Amniotic stem cell (primary cell): ENCODE measurements around the gene RPEL1.
"Not testable (repeated sequence)": the region's sequence is repeated elsewhere in the genome, so short reads cannot be mapped to it uniquely, and the experiment has no call there.

Source experiments
- DNase-seq: peaks from one replicate; lab custom pipeline; 2025; lab: John Stamatoyannopoulos, UW

RPEL1 gene

DNA sequence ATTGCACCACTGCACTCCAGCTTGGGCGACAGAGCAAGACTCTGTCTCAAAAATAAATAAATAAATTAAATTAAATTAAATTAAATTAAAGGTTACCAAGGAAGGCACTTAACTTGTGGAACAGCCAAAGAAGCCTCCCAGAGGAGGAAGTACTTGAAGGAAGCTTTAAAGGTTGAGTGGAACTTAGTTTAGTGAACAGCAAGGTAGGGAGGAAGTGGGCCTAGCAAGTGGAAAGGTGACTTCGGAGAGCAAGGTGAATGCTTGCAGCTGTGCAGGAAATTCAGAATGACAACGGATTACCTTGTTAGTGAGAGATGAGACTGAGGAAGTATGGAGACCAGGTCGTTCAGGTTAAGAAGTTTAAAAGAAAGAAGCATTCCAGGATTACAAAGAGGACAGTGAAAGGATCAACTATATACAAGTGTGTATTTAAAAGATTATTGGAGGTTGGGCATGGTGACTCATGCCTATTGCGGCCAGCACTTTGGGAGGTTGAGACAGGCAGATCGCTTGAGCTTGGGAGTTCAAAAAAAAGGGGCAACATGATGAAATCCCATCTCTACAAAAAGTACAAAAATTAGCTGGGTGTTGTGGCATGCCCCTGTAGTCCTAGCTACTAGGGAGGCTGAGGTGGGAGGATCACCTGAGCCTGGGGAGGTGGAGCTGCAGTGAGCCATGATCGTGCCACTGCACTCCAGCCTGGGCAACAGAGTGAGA, 12.8 kb upstream of the RPEL1 start:
- DNase-seq = no peak

DNA sequence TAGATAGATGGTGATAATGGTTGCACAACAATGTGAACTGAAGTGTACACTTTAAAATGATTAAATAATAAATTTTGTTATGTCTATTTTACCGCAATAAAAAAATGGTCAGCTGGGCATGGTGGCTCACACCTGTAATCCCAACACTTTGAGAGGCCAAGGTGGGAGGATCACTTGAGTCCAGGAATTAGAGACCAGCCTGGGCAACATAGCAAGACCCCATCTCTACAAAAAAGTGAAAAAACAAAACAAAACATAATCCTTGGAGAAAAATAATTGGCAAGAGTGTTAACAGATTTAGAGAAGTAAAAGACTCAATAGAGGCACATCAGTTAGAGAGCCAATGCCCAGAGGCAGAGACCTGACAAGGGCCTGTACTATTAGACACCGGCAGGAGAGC, 9.9 kb upstream of the RPEL1 start:
- no peak for DNase-seq

DNA sequence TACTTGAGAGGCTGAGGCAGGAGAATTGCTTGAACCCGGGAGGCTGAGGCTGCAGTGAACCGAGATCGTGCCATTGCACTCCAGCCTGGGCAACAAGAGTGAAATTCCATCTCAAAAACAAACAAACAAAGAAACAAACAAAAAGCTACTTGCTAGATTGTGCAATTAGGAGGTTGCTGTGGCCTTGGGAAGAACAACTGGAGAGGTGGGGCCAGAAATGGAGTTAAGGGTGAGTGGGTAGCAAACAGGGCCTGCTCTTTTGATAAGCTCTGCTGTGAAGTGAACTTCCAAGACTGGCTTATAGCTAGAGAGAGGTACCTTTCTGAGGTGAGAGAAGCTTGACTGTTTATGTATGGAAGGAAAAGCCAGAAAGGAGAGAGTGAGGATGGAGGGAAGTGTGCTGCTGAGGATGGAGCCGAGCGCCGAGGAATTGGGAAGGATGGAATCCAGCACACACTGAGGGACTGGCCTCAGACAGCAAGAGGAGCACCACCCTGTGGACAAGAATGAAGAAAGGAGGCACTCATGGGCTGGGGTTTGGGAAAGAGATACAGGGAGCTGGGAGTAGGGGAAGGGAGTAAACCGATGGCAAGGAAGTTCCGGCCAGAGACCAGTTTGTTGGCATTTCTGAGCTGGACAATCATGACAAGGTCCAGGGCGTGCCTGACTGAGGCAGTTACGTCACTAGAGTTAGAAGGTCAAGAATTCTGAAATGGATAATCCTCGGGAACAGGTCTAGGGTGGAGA, 7.0 kb upstream of the RPEL1 start:
- DNase-seq = no peak

DNA sequence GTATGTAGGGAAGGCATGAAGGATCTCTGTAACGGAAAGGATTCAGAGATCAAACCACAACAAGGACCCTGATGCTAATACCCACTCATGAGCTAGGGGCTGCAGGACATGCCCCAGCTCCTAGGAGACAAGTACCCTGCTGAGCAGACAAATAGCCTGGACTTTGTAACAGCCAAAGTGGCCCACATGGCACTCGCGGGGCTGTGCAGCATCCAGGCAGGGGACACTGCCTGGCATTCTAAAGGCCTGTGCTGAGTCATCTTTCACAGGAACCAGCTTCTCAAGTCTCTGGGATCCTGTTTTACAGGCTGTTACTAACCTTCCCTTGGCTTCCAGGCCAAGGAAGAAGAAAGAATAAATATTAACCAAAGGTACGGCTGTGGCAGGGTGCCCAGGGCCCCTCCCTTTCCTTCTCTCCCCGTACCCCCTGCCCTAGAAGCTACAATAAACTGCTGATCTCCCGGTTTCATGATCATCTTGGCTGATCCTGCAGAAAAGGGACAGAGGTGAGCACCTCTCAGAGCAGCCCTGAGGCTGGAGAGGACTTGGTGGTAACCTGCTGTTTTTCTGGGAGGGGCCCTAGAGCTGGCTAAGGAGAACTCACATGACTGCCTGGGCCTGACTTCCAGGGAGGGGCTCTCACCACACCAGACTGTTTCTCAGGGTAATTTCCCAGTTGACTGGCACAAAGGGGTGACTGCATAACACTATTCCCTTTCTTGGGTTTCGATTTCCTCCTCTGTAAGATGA, 4.2 kb upstream of the RPEL1 start:
- peak; percentile 18 for DNase-seq

DNA sequence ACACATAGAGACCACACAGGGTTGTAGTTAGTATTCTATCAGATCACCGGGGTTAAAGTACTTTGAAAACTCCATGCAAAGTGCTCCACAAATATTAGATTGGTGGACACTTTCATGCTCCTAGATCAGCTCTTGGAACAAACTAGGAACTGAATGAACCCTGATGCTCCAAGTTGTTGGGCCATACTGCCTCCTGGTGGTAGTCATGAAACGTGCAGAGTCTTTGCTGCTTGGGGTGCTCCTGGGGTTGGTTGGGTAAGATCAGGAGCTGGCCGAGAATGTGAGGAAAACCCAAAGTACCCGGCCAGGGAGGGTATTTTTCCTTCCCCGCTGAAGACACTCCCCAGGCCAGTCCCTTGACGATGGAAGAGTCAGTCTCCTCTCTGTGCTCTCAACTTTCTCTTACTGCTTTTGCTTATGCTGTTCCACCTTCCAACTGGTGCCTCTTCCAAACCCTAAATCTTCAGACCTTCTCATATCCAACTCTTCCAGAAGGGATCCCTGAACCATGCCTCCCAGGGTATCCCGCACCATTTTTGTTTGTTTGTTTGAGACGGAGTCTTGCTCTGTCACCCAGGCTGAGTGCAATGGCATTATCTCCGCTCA, 918 bp upstream of the RPEL1 start:
- no peak for DNase-seq

DNA sequence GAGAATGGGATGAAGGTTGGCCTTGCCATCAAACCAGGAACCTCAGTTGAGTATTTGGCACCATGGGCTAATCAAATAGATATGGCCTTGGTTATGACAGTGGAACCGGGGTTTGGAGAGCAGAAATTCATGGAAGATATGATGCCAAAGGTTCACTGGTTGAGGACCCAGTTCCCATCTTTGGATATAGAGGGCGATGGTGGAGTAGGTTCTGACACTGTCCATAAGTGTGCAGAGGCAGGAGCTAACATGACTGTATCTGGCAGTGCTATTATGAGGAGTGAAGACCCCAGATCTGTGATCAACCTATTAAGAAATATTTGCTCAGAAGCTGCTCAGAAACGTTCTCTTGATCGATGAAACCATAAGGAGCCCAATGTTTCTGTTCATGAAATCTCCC, 637 bp downstream of the RPEL1 start:
- no peak for DNase-seq

DNA sequence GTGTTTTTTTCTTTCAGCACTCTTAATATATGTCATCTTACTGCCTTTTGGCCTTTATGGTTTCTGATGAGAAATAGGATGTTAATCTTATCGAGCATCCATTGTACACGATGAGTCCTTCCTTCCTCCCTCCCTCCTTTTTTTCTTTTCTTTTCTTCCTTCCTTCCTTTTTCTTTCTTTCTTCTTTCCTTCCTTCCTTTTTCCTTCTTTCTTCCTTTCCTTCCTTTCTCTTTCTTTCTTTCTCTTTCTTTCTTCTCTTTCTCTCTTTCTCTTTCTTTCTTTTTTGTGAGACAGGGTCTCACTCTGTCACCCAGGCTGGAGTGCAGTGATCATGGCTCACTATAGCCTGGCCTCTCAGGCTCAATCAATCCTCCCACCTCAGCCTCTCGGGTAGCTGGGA, 8.4 kb downstream of the RPEL1 start:
- no peak for DNase-seq

DNA sequence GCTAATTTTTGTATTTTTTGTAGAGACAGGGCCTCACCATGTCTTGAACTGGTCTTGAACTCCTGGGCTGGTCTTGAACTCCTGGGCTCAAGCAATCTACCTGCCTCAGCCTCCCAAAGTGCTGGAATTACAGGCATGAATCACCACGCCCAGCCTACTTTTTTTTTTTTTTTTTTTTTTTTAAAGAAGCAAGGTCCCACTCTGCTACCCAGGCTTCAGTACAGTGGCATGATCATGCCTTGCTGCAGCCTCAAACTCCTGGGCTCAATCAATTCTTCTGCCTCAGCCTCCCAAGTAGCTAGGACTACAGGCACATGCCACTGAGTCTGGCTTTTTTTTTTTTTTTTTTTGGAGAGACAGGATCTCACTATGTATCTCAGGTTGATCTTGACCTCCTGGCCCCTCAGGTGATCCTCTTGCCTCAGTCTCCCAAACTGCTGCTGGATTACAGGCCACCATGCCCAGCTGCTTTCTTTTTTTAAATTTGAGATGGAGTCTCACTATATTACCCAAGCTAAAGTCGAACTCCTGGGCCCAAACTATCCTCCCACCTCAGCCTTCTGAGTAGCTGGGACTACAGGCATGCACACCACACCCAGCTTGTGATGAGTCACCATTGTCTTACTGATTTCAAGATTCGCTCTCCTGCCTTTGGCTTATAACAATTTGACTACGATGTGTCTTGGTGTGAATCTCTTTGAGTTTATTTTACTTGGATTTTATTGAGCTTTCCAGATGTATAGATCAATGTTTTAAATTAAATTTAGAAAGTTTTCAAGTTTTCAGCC, 9.0 kb downstream of the RPEL1 start:
- no peak for DNase-seq

DNA sequence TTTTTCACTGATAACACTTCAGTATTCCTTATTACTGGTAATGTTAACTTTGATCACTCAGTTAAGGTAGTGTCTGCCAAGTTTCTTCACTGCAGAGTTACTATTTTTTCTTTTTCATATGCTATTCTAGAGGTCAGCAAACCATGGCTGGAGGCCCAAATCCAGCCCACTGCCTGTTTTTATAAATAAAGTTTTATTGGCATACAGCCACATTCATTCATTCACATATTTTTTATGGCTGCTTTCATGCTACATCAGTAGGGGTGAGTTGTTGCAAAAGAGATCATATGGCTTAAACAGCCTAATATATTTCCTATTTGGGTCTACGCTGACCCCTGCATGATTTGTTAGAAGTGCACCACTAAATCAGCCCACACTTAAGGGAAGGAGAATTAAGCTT, 10.9 kb downstream of the RPEL1 start:
- DNase-seq = no peak

DNA sequence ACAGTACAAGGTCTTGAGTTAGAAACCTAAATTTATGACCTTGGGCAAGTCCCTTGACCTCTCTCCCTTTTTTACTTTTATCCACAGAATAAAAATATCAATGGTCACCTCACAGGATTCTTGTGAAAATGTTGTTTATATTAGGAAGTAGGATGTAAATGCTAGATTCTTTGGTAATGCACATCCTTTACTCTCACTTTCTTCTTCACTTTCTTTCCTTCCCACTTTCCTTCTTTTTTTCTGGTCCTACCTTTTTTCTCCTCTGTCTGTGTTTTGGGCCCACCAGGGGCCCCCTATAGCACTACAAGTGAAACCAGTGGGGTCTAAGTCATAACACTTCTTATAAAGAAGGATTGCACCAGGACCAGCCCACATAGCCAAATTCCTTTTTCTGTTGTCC, 12.1 kb downstream of the RPEL1 start:
- DNase-seq = no peak

DNA sequence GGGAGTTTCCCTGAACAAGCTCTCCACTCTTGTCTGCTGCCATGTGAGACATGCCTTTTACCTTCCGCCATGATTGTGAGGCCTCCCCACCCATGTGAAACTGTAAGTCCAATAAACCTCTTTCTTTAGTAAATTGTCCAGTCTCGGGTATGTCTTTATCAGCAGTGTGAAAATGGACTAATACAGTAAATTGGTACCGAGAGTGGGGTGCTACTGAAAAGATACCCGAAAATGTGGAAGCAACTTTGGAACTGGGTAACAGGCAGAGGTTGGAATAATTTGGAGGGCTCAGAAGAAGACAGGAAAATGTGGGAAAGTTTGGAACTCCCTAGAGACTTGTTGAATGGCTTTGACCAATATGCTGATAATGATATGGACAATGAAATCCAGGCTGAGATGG, 13.2 kb downstream of the RPEL1 start:
- not testable (repeated sequence) for DNase-seq

DNA sequence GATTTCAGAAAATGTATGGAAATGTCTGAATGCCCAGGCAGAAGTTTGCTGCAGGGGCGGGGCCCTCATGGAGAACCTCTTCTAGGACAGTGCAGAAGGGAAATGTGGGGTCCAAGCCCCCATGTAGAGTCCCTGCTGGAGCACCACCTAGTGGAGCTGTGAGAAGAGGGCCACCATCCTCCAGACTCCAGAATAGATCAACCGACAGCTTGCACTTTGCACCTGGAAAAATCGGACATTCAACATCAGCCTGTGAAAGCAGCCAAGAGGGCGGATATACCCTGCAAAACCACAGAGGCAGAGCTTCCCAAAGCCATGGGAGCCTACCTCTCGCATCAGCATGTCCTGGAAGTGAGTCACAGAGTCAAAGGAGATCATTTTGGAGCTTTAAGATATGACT, 14.3 kb downstream of the RPEL1 start:
- no peak for DNase-seq

DNA sequence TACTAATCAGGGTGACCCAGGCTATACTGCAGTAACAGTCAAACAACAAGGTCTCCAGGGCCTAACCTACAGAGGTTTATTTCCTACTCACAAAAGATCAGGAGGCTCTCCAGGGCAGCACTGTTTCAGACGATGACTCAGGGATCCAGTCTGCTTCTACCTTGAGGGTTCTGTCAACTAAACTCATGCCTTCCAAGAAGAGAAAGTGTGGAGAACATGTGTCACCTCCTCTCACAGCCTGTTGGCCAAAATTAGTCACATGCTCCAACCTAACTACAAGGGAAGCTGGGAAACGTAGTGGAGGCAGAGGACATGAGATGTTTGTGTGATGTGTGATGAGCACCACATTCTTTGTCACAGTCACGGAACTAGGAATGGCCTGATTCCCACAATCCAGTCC, 16.5 kb downstream of the RPEL1 start:
- DNase-seq = no peak

DNA sequence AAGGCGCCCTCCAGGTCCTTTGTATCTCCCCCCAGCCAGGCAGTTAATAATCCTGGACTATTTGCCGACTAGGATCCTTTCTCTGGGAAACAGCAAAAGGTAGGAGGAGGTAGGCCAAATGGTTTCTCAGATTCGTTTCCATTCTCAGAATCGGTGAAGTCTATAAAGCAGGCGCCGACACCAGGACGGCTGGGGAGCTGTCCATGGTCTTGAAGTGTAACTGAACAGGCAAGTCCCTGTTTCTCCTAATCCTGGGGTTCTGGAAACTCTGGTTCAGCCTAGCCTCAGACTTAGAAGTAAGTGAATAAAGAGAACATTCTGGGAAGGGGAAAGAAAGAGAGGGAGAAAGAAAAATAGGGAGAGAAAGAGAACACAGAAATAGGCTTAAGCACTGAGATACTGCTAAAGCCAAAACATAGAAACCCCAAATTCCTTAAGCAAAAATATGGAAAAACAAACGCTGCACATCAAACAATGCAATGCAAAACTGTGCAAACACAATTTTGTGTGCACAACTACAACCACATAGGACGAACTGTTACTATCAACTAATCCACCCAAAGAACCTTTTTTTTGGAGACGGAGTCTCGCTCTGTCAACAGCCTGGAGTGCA, 20.1 kb downstream of the RPEL1 start:
- peak; percentile 20 for DNase-seq

DNA sequence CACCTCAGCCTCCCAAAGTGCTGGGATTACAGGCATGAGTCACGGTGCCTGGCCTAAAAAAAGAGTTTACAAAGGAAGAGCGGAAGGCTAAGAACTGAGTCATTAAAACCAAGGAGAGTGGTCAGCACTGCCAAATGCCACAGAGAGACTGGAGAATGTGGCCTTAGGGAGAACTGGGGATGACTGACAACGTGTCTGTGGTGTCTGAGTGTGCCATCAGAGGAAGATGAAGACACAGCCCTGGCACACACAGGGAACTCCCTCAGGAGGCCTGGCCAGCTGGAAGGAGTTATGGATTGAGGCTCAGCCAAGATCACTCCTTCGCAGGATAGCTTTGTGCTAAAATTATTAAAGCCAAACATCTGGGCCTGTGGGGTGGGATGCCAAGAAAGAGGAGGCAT, 27.4 kb downstream of the RPEL1 start:
- DNase-seq = peak; percentile 95

DNA sequence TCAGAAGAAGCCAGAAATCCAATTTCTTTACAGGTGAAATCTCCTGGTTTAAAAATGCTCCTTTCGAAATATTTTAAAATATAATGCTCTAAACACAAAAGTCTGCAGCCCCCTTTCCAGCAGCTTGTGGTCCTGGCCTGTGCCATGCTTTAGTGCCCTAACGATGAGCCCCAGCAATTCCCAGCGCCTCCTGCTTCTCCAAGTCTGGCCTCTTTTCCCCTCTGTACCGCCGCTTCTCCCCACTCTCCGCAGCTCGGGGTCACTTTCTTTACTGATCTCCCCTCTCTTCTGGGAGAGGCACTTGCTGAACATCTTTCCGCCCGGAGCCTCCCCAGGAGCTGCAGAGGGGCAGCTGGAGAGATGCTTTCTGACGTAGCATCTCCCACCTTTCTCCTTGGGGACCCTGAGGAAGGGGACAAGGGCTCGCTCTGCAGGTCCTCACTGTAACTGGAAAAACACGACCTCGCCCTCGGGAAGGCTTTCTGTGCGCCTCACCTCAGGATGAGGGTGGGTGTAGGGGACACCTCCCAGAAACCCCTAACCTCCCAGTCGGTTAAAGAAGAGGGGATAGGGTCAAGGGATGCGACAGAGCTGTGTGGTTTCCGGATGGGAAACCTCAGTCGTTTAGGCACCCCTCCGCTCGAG, 30.7 kb downstream of the RPEL1 start:
- DNase-seq = no peak

DNA sequence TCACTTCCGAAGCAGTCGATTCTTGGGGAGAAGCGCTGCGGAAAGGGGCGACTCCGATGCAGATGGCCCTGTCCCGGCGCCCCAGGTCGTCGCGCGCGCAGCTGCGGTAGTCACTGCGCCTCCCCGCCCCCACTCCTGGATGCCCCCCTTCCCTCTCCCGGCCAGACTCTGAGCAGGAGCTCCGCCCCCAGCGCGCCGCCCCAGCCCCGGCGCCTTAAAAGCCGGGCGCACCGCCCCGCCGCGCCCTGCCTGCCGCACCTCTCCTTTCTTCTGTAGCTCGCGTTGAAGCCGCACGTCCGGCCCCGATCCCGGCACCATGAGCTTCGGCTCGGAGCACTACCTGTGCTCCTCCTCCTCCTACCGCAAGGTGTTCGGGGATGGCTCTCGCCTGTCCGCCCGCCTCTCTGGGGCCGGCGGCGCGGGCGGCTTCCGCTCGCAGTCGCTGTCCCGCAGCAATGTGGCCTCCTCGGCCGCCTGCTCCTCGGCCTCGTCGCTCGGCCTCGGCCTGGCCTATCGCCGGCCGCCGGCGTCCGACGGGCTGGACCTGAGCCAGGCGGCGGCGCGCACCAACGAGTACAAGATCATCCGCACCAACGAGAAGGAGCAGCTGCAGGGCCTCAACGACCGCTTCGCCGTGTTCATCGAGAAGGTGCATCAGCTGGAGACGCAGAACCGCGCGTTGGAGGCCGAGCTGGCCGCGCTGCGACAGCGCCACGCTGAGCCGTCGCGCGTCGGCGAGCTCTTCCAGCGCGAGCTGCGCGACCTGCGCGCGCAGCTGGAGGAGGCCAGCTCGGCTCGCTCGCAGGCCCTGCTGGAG, 31.4 kb downstream of the RPEL1 start, which contains the start of gene INA:
INA (plus strand) TSS at position 243 of the 817 bp plus-strand sequence; CDS start at position 317, 74 bp downstream.
- peak; percentile 25 for DNase-seq

DNA sequence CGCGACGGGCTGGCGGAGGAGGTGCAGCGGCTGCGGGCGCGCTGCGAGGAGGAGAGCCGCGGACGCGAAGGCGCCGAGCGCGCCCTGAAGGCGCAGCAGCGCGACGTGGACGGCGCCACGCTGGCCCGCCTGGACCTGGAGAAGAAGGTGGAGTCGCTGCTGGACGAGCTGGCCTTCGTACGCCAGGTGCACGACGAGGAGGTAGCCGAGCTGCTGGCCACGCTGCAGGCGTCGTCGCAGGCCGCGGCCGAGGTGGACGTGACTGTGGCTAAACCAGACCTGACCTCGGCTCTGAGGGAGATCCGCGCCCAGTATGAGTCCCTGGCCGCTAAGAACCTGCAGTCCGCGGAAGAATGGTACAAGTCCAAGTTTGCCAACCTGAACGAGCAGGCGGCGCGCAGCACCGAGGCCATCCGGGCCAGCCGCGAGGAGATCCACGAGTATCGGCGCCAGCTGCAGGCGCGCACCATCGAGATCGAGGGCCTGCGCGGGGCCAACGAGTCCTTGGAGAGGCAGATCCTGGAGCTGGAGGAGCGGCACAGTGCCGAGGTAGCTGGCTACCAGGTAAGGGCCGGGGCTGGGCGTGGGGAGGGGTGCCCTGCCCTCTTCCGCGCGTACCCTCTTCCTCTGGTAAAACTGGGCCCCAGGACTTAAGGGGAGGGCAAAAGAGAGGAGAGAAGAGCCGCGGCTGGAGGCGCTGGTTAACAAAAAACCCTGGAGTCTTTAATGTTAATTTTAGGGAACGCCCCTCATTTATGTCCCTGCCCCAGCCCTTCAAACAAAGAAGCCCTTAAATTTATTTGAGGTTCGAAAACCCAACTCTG, 32.2 kb downstream of the RPEL1 start:
- no peak for DNase-seq

DNA sequence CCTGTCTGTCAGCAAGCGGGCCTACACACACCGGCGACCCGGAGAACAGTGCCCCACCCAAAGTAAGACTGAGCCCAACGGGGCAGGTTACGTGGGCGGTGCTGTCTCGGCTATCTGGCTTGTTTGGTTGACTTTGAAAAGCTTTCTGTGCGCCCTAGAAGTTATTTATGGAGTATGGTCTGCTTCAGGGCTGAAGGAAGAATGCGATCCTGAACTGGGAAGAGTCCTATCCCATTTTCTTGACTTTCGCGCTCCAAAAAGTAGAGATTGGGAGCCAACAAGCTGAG, 32.8 kb downstream of the RPEL1 start:
- DNase-seq = no peak
